ENCODE measurements around the gene FGD2.

Gene FGD2

DNA sequence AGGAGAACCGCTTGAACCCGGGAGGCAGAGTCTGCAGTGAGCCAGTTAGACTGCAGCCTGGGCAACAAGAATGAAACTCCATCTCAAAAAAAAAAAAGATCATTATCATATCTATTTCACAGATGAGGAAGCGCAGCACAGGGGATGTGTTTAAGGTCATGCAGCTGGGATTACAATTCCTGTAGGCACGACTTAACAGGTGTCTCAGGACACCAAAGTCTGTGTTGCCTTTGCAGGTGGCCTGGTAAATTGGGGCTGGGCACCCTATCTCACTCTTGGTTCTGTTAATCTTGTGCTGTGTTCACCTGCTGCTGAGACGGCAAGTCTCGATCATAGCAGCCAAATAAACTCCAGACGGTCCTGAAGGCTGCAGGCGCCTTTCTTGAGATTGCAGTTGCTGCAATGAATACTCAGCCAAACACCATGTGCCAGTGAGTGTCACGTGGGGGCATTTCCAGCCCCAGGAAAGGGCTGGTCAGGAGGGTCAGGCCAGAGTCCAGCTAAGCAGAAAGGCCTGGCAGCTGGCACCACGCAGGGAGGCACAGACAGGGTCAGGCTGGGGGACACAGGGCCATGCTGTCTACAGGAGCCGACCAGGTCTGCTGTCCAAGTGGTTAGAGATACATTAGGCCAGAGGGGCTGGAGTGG, 55.8 kb downstream of the FGD2 start:
- no peak for FAIRE-seq

DNA sequence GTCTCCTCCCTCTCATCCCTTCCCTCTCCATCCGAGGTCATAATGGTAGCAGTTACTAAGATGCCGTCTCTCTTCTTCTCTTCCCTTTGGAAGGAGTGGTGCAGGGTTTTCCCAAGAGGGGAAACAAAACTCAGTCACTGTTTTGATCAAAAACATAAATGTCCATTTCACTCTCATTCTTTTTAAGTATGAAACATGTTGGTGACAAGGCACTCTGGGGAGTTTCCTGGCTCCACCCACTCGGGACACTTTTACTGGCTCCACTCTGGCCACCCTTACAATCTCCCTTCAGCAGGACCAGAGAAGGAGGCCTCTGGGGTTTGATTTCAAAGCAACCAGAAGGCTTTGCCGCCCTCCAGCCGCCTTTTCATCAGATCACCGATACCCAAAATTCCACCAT, 57.0 kb downstream of the FGD2 start:
- FAIRE-seq: no peak

DNA sequence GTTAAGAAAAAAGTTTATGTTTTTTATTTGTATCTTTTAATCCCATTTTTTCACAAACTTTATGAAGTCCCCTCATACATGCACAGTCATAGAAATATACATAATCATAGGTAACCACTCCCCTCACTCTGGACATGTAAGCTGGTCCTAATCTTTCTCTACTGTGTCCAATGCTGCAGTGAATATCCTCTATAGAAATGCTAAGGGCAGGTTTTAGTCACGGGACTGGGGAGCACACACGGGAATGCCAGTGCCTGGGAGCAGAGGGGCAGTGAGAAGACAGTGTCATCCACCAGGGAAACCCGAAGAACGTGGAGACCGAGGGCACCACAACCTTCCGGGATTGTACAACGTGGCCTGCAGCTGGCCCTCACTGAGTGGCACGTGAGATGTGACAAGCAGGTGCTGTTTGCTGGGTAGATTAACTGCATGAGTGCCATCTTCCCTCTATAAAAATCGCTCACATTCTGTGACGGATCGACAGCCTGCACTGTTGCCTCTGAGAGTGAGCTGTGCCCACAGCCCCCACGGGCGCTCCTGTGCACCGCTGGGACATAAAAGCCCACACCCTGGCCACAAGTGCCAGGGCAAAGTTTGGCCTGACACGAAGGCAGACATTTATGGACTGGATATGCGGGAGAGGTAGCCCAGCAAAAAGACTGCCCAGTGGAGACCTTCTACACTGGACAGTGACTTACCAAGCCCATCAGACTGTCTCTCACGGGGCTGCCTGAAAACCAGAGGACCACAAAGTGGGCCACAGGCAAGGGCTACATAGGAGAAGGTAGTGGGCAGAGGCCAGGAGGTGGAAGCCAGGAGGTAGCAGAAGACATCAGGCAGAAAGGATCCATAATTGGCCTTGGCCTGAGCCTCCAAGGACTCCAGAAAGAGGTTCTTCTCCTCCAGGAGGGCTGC, 63.2 kb downstream of the FGD2 start:
- FAIRE-seq: no peak

DNA sequence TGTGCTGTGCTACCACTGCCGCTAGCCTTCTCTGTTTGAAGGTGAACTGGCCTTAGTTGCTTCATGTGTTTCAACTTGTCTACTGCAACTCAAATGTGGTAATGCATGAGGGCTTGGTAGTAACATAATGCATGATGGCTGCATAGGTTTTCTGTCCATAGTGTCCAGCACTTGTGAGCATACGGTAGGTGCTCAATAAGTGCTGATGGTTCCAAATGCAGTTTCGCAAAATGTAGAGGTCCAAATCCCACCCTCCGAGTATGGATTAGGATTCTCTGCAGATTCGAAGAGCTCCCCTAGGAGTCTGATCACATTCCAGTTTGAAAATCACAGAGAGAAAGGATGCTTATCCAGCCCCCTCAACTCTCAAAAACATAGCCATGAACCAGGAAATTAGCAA, 64.2 kb downstream of the FGD2 start:
- FAIRE-seq: no peak

DNA sequence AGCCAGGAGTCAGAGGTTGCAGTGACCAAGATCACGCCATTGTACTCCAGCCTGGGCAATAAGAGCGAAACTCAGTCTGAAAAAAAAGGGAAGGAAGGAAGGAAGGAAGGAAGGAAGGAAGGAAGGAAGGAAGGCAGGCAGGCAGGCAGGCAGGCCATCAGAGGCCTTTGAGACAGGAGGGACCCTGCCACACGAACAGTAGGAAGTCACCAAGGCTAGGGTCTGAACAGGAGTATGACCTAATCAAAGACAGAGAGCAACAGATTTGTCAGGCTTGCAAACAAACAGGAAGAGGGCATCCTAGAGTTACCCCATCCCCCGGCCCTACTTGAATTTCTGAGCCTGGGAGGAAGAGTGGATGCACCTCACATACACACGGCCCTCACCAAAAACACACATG, 67.1 kb downstream of the FGD2 start:
- FAIRE-seq: no peak

DNA sequence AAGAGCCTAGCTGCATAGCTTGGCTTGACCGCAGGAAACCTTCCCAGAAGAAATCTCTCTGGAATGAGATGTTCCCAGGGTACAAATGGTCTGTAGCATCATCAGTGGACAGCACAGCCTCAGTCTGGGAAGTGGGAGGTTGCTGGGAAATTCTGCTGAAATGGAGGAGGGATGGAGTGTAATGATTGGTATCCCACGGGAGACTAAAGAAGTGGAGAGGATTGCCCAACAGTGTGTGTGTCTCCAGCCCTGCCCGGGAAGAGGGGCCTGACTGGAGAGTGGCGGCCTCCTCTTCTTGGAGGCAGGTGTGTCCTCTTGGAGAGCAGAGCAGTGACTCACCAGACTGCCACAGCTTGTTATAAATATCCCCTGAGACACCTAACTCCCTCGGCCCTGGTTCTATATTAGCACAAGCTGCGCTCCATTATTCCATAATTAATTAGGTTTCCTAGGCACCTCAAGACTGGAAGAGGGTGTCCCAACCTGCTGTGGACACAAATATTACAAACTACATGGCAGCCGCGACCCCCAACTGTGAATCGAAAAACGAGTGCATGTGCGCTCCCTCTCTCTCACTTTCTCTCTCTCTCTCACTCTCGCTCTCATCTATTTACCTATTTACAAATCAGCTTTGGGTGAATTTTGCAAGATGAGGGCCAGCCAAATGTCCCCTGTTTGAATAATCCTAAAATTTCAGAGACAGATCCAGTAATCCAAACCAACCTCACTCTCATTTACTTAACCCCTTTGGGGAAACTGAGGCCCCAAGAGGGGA, 68.8 kb downstream of the FGD2 start:
- no peak for FAIRE-seq

DNA sequence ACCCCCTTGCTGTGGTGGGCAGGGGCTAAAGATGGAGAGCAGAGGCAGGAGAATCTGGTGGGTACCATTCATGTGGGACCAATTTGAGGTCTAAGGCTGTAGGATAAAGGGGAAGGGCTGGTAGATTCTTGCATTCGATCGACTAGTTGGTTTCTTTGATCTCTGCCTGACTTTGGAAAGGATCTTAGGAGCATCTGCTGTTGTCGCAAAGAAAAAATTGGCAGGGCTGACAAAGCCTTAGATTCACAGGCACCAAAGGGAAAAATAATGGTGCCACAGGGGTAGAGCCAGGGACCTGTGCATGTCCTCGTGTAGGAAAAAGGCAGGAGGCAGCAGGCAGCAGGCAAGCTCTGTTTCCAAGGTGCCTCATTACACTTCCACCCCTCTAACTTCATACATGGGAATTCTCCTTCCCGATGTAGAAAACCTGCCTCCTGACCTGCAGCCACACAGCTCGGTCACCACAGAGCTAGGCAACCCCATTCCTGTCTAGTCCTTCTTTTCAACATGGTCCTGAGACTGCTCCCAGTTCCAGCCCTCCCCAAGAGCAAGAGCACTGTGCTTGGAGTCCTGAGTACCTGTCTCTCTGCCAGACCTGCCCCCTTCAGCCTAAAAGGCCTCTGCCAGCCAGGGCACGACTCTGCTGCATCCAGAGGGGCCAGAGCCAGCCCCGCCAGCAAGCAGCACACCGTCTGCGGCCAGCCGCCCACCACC, 71.9 kb downstream of the FGD2 start:
- no peak for FAIRE-seq

DNA sequence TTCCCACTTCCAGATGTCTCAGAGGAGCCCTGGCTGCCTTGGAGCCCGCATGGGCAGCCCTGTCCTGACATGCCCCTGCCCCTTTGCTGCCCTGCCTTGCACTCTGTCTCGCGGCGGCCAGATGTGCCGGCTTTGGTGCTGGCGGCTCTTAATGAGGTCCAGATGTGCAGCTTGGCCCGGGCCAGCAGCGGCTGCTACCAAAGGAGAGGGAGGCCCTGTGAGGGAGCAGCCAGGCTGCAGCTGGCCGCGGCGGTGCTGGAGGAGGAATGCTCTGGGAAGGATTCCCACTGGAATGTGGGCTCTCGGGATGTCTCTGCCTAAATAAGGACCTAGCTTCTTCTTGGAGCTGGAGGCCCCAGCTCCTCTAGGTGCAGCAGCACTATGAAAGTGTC, 72.4 kb downstream of the FGD2 start:
- FAIRE-seq: no peak

Data from islet of Langerhans (tissue), 1 donor.